SU-DHL-6 (cell line): Measurements from ENCODE around the gene CNTN6.

ENCODE experiments used
- H2AFZ ChIP-seq: fragments of 200-600 bp; sonication (generic); 2 replicates; pipeline ENCODE4 v1.6.1; 2014; ENCODE audit warnings: low read depth, mild to moderate bottlenecking, moderate library complexity, mixed read lengths, antibody characterized with exemption, low read length; ENCODE audit not compliant: severe bottlenecking
- H3F3A ChIP-seq: fragments of 200-600 bp; shearing (Covaris generic); 2 replicates; pipeline ENCODE4 v1.6.0; 2016; ENCODE audit warnings: antibody characterized with exemption, mild to moderate bottlenecking; ENCODE audit not compliant: insufficient read depth
- H3K27ac ChIP-seq: fragments of 200-600 bp; sonication (generic); 2 replicates; pipeline ENCODE4 v1.5.1; 2016; ENCODE audit warnings: low read depth, mild to moderate bottlenecking, low read length, moderate library complexity, mixed read lengths
- H3K27me3 ChIP-seq: fragments of 200-600 bp; sonication (generic), shearing (Covaris generic); 2 replicates; pipeline ENCODE4 v1.6.0; 2014; ENCODE audit warnings: mild to moderate bottlenecking, low read length
- H3K36me3 ChIP-seq: fragments of 200-600 bp; sonication (generic); 2 replicates; pipeline ENCODE4 v1.6.1; 2014; ENCODE audit warnings: mild to moderate bottlenecking, low read length, mixed read lengths
- H3K4me2 ChIP-seq: fragments of 300-600, 200-600 bp; shearing (Covaris generic), sonication (generic); 2 replicates; pipeline ENCODE4 v1.6.0; 2014; ENCODE audit warnings: low read length, low read depth, mild to moderate bottlenecking; ENCODE audit not compliant: poor library complexity, severe bottlenecking
- H3K4me3 ChIP-seq: fragments of 200-600 bp; sonication (generic); 2 replicates; pipeline ENCODE4 v1.5.1; 2014; ENCODE audit warnings: antibody characterized with exemption, low read length, mild to moderate bottlenecking, mixed read lengths; ENCODE audit not compliant: insufficient read depth, poor library complexity, severe bottlenecking
- H3K79me2 ChIP-seq: fragments of 200-600 bp; sonication (generic); 2 replicates; pipeline ENCODE4 v1.6.1; 2014; ENCODE audit warnings: mild to moderate bottlenecking, low read length, moderate library complexity; ENCODE audit not compliant: insufficient read depth
- H3K9ac ChIP-seq: fragments of 200-600 bp; sonication (generic); 2 replicates; pipeline ENCODE4 v1.7.0; 2014; ENCODE audit warnings: mild to moderate bottlenecking, low read length
- H3K9me2 ChIP-seq: fragments of 200-600 bp; sonication (generic); replicated peaks from 2 replicates; pipeline ENCODE4 v1.6.1; 2014; ENCODE audit warnings: low read length; ENCODE audit not compliant: insufficient read depth
- H3K9me3 ChIP-seq: fragments of 200-600 bp; sonication (generic); 2 replicates; pipeline ENCODE4 v1.6.1; 2014; ENCODE audit warnings: low read length, mixed read lengths; ENCODE audit not compliant: insufficient read depth
- H4K20me1 ChIP-seq: fragments of 200-600 bp; sonication (generic); 2 replicates; pipeline ENCODE4 v1.6.1; 2014; ENCODE audit warnings: low read depth, mild to moderate bottlenecking, antibody characterized with exemption, low read length, moderate library complexity, mixed read lengths
- EZH2phosphoT487 ChIP-seq: fragments of 200-600 bp; sonication (generic), shearing (Covaris generic); conservative IDR thresholded peaks from 2 replicates; pipeline ENCODE4 v1.6.1; 2018; ENCODE audit warnings: mild to moderate bottlenecking, antibody characterized with exemption, low read length, moderate library complexity, mixed read lengths
- TF ChIP-seq, protein P1 (sequence below): fragments of 200-600 bp; sonication (generic); IDR thresholded peaks from one replicate; pipeline ENCODE4 v1.5.1; 2017; ENCODE audit warnings: antibody characterized with exemption, mild to moderate bottlenecking, low read length, moderate library complexity; ENCODE audit not compliant: insufficient read depth, poor library complexity, severe bottlenecking

CNTN6 gene

DNA sequence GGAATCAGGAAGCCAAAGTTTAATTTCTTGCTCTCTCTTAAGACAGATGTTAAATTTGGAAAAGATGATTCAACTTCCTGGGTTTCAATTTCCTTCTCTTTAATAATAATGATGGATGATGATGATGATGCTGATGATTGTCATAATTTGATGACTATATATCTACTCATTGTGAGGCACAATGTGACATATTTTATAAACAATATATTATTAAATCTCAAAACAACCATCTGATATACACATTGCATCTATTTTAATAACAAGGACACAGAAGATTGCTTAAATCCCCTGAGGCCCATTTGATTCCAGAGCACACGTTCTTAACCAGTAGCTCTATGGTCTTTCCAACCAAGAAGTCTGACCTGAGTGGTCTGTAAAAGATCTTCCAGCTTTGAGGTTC, 124.0 kb downstream of the CNTN6 start:
- no peak overlapping the region for H3K9ac ChIP-seq
- H3K4me3 ChIP-seq = no peak overlapping the region
- H3K4me2 ChIP-seq = no peak overlapping the region
- no peaks in the 10 kb centered on the region for H3K9me3 ChIP-seq
- H3K9me2 ChIP-seq = no peaks in the 10 kb centered on the region
- H3K36me3 ChIP-seq = no peaks in the 10 kb centered on the region
- no peak overlapping the region for H2AFZ ChIP-seq
- TF ChIP-seq, protein P1, sequence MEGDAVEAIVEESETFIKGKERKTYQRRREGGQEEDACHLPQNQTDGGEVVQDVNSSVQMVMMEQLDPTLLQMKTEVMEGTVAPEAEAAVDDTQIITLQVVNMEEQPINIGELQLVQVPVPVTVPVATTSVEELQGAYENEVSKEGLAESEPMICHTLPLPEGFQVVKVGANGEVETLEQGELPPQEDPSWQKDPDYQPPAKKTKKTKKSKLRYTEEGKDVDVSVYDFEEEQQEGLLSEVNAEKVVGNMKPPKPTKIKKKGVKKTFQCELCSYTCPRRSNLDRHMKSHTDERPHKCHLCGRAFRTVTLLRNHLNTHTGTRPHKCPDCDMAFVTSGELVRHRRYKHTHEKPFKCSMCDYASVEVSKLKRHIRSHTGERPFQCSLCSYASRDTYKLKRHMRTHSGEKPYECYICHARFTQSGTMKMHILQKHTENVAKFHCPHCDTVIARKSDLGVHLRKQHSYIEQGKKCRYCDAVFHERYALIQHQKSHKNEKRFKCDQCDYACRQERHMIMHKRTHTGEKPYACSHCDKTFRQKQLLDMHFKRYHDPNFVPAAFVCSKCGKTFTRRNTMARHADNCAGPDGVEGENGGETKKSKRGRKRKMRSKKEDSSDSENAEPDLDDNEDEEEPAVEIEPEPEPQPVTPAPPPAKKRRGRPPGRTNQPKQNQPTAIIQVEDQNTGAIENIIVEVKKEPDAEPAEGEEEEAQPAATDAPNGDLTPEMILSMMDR = no peak
- TF ChIP-seq EZH2phosphoT487 = no peak
- no peaks in the 10 kb centered on the region for H3F3A ChIP-seq
- H3K27me3 ChIP-seq = no peaks in the 10 kb centered on the region
- H3K27ac ChIP-seq = no peak overlapping the region
- no peaks in the 10 kb centered on the region for H4K20me1 ChIP-seq
- no peaks in the 10 kb centered on the region for H3K79me2 ChIP-seq

DNA sequence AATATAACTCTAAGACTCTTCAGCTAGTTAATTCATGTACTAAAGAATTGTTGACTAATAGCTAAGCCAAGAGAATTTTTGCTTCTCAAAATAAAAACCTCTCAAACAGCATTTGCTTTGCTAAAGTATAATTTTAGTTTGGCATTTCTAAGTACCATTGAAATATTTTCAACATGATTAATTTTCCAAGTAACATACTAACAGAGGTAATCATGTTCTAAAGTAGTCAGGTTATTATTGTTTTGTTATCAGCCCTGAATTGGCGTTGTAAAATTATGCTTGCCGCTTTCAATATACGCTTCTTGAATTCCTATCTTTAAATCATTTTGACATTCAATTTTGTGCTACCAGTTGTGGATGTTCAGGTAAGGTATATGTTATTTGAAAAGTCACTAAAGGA, 134.3 kb downstream of the CNTN6 start:
- H3K4me2 ChIP-seq = no peak overlapping the region
- H3K4me3 ChIP-seq = no peak overlapping the region
- no peaks in the 10 kb centered on the region for H3K27me3 ChIP-seq
- no peaks in the 10 kb centered on the region for H3K9me2 ChIP-seq
- no peaks in the 10 kb centered on the region for H3F3A ChIP-seq
- H3K36me3 ChIP-seq = no peaks in the 10 kb centered on the region
- no peaks in the 10 kb centered on the region for H3K9me3 ChIP-seq
- H3K27ac ChIP-seq = no peak overlapping the region
- TF ChIP-seq, protein P1 = no peak
- no peak for TF ChIP-seq EZH2phosphoT487
- H4K20me1 ChIP-seq = no peaks in the 10 kb centered on the region
- H3K9ac ChIP-seq = no peak overlapping the region
- H3K79me2 ChIP-seq = no peaks in the 10 kb centered on the region
- H2AFZ ChIP-seq = no peak overlapping the region

DNA sequence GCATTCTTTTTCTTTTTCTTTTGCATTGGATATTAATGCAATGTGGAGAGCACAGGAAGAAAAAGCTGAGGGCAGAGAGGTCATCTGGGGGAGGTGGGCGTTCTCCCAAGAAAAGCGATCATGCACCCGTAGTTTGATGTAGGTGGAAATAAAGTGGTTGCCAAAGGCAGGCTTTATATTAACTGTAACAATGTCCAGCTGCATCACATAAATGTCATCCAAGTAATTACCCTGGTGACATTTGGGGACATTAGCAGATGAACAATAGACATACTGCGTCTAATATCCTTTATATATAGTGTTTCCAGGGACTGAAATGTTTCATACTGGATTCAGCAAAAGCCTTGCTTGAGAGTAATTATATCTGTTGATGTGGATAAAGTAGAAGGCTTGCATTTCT, 135.5 kb downstream of the CNTN6 start:
- Histone ChIP-seq H3K27ac (no peak overlapping the region), H3K9me2 (no peaks in the 10 kb centered on the region), H4K20me1 (no peaks in the 10 kb centered on the region), H3K36me3 (no peaks in the 10 kb centered on the region), H3F3A (no peaks in the 10 kb centered on the region), H3K9me3 (no peaks in the 10 kb centered on the region), H3K27me3 (no peaks in the 10 kb centered on the region), H3K4me2 (no peak overlapping the region), H3K4me3 (no peak overlapping the region), H2AFZ (no peak overlapping the region), H3K9ac (no peak overlapping the region), H3K79me2 (no peaks in the 10 kb centered on the region)
- TF ChIP-seq, protein P1 = no peak
- TF ChIP-seq EZH2phosphoT487 = no peak
